OCI-LY1 (cell line): Measurements from ENCODE around the gene CDC25C.

Source experiments
- CTCF ChIP-seq: fragments of 200-600 bp; sonication (generic), shearing (Covaris generic); IDR thresholded peaks from 2 replicates; pipeline ENCODE4 v1.5.1; 2017; ENCODE audit warnings: mild to moderate bottlenecking, antibody characterized with exemption, low read length, moderate library complexity, mixed read lengths
- EZH2 ChIP-seq: fragments of 200-600 bp; sonication (generic), shearing (Covaris generic); IDR thresholded peaks from 2 replicates; pipeline ENCODE4 v1.8.0; 2017; ENCODE audit warnings: borderline replicate concordance, mixed run types, mild to moderate bottlenecking, antibody characterized with exemption, low read length, moderate library complexity, mixed read lengths

GRCh38 chr5:138352722-138353559, 21.3 kb upstream of the CDC25C start:
- TF ChIP-seq CTCF (0 out of 2 replicates have a peak, but pooled peaks have one; percentile 25), EZH2 (no peak)
